ENCODE measurements around the gene SH2D6.

DNA sequence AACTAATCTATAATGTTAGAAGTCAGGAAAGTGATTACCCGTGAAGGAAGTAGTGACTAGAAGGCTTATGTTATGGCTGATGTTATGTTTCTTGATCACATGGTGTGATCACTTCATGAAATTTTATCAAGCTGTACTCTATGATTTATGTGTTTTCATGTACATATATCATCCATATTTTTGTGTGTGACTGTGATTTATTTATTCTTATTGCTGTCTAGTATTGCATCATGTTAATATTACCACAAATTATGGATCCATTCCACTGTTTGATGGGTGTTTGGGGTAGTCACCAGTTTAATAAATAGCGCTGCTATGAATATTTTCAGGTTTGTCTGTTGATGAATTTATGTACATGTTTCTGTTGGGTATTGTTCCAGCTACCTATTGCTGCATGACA lies 59.4 kb downstream of the SH2D6 start:
- TF ChIP-seq, protein P1, sequence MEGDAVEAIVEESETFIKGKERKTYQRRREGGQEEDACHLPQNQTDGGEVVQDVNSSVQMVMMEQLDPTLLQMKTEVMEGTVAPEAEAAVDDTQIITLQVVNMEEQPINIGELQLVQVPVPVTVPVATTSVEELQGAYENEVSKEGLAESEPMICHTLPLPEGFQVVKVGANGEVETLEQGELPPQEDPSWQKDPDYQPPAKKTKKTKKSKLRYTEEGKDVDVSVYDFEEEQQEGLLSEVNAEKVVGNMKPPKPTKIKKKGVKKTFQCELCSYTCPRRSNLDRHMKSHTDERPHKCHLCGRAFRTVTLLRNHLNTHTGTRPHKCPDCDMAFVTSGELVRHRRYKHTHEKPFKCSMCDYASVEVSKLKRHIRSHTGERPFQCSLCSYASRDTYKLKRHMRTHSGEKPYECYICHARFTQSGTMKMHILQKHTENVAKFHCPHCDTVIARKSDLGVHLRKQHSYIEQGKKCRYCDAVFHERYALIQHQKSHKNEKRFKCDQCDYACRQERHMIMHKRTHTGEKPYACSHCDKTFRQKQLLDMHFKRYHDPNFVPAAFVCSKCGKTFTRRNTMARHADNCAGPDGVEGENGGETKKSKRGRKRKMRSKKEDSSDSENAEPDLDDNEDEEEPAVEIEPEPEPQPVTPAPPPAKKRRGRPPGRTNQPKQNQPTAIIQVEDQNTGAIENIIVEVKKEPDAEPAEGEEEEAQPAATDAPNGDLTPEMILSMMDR (IDR thresholded peaks at IDR 0.05): no peak
- TF ChIP-seq POLR2A (IDR thresholded peaks at IDR 0.05): no peak
